Bone marrow (tissue), 2 donors: ENCODE results near the gene WDHD1.
"Not testable (repeated sequence)": the region's sequence is repeated elsewhere in the genome, so short reads cannot be mapped to it uniquely, and the experiment has no call there.

Source experiments
- DNase-seq, 2 donors: peaks; one replicate each; lab custom pipeline; 2025; lab: John Stamatoyannopoulos, UW

WDHD1 gene, protein sequence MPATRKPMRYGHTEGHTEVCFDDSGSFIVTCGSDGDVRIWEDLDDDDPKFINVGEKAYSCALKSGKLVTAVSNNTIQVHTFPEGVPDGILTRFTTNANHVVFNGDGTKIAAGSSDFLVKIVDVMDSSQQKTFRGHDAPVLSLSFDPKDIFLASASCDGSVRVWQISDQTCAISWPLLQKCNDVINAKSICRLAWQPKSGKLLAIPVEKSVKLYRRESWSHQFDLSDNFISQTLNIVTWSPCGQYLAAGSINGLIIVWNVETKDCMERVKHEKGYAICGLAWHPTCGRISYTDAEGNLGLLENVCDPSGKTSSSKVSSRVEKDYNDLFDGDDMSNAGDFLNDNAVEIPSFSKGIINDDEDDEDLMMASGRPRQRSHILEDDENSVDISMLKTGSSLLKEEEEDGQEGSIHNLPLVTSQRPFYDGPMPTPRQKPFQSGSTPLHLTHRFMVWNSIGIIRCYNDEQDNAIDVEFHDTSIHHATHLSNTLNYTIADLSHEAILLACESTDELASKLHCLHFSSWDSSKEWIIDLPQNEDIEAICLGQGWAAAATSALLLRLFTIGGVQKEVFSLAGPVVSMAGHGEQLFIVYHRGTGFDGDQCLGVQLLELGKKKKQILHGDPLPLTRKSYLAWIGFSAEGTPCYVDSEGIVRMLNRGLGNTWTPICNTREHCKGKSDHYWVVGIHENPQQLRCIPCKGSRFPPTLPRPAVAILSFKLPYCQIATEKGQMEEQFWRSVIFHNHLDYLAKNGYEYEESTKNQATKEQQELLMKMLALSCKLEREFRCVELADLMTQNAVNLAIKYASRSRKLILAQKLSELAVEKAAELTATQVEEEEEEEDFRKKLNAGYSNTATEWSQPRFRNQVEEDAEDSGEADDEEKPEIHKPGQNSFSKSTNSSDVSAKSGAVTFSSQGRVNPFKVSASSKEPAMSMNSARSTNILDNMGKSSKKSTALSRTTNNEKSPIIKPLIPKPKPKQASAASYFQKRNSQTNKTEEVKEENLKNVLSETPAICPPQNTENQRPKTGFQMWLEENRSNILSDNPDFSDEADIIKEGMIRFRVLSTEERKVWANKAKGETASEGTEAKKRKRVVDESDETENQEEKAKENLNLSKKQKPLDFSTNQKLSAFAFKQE

DNA sequence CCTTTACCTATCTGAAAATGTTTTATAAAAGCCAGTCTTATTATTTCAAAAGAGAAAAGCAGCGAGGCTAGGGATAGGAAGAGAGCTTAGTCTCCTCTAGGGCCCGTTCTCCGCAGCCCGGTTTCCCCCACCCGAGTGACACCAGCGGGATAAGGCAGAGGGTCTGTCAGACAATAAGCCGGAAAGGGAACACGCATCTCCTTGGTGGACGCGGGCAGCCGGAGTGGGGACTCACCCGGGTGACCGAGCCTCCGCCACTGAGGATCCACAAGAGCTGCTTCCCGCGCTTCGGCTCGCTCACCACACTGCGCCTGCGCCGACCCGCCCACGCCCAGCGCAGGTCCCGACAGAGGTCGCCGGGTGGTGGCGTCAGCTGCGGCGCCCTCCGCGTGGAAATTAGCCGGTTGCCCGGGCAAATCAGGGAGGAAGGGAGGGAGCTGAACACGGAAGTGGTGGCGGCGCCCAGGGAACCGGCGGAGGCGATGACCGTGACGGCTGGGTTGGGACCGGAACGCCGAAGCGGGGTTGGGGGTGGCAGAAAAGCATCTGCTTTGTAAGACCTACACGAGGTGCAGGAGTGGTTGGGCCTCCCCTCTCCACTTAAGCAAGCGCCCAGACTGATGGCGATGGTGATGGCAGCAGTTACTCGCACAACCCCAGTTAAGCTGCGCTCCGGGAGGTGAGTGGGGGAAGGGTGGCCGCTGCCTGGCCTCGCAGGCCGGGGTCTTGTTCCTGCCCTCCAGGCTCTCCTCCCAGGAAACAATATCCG, at the start of gene WDHD1, which contains the start of gene SOCS4:
WDHD1 (minus strand) TSS at position 307 of the 769 bp plus-strand sequence. CDS start 312 bp downstream, outside the sequence.
SOCS4 (plus strand) TSS at position 444 of the 769 bp plus-strand sequence. CDS start 15,806 bp downstream, outside the sequence.
- peak; percentile 80 to 94 for DNase-seq

GRCh38 chr14:55075628-55076175, 48.8 kb upstream of the WDHD1 start:
- DNase-seq, result no peak

DNA sequence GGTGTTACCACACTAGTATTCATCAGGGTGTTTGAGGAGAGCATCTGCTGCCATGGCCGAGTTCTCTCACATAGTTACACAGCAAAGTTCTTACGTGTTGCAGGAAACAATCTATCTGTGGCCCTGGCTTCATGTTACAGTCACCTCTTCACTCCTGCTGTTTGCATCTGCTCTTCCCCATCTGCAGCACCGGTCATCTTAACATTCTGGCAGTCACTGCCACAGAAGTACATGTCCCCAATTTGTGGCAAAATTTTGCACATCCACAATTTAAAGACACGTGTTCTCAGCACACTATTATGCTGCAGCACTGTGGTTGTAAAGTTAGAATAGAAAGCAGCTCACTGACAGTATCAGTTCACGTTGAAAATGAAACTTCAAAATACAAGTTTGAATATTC, 47.8 kb upstream of the WDHD1 start:
- DNase-seq, result no peak

- no peak for DNase-seq
Observed at GRCh38 chr14:55073856-55074255, 47.0 kb upstream of the WDHD1 start.

DNA sequence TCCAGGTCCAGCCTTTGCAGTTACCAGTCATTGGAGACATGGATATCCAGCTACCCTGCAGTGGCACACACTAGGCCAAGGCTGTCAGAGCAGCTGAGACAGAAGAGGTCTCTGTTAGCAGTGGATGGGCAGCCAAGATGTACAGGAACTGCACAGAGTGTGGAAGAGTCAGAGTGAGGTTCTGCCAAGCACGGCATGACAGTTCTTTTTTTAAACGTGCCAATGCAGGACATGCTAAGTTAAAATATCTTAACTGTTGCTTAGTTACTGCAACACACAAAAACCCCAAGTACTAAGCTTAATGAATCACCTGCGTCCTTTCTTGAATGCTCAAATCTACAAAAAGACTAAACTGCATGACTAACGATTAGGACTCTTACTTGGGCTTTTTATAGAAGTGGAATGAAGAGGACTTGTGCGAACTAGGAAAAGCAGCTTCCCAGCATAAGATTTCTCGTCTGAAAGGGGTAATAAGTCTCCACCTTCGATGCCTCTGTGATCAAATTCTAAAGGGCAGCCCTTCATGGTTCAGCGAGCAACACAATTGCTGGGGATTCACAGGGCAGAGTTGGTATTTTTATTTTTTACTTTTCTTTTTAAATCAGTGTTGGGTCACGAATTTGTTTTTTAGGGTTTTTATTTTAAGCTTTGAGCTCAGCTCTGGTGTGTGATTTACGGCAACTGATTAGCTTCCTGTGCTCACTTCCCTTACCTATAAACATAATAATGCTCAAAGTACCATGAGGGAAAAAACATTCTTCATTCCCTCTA, 45.2 kb upstream of the WDHD1 start:
- DNase-seq, result peak; percentile 19 to 56

DNA sequence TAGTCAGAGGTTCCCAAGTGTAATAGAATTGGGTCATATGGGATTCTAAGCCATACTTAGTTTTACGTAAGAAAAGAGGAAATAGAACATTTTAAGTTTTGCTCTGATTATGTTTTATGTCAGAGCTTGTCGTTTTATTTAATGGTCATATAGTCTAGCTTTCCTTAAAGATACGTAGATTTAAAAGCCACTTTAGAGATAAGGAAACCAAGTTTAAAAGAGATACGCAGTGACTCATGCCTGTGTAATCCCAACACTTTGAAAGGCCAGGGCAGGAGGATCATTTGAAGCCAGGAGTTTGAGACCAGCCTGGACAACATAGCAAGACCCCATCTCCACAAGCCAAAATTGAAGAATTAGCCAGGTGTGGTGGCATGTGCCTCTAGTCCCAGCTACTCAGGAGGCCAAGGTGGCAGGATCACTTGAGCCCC, 44.1 kb upstream of the WDHD1 start:
- DNase-seq, result no peak

DNA sequence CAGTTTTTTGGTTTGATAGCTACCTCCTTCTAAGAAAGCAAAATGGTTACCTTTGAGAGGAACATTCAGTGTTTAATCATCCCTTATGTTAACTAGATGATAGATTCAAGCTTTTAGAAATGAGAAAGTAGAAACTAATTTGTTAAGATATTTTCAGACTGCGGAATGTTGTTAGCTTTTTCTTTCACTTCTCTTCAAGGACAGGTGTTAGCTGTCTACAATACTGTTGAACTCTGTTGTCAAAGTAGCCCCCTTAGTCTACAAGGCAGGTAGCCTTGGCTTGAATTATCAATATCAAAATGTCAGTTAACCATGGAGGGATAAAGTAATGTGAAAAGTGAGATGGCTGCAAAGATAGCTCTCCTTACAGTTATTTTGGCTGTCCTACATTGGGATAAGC, 39.3 kb upstream of the WDHD1 start:
- DNase-seq, result no peak

DNA sequence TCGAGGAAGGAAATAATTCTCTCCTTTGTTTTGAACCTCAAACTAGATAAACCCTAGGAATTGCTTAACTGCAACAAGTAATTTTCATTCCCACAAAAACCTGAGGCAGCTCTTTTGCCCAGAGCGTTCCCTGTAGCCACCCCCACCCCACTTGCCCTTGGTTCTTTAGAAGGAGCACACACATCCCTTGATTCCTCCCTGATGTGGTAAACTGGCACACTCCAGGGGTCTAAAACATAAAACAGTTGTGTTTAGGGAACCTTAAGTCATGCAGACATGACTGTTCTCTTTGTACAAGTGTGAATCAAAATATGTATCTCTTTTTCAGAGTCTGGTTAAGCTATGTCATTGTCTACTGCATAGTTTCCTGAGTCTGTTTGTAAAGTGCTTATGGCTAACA, 38.5 kb upstream of the WDHD1 start:
- DNase-seq, result no peak

DNA sequence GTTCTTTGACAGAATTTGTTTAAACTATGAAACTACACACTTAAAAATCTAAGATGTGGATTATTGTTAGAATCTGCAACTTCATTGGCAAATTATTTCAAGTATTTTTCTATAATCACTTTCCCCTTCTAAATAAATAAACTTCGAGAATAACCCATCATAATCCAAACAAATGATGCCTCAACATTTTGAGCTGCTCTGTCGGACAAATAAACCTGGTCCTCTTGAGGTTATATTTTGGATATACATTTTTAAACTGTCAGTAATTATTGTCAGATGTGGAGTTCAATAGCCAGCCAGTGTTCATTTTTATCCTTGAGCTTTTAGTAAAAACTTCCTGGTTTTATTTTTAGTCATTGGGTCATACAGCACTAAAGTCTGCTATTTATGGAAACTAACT, 38.0 kb upstream of the WDHD1 start:
- DNase-seq, result not testable (repeated sequence)

GRCh38 chr14:55062517-55063351, 35.8 kb upstream of the WDHD1 start:
- DNase-seq, result no peak

DNA sequence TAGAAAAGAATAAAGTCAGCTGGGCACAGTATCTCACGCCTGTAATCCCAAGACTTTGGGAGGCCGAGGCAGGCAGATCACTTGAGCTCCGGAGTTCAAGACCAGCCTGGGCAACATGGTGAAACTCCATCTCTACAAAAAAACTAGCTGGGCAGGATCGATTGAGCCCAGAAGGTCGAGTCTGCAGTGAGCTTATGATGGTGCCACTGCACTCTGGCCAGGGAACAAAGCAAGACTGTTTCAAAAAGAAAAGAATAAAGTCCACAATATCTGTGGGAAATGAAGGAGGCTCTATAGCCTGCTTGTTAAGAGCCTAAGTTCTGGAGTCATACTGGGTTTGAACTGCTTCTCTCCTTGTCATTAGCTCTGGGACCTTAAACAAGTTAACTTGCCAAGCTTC, 32.4 kb upstream of the WDHD1 start:
- DNase-seq, result no peak

DNA sequence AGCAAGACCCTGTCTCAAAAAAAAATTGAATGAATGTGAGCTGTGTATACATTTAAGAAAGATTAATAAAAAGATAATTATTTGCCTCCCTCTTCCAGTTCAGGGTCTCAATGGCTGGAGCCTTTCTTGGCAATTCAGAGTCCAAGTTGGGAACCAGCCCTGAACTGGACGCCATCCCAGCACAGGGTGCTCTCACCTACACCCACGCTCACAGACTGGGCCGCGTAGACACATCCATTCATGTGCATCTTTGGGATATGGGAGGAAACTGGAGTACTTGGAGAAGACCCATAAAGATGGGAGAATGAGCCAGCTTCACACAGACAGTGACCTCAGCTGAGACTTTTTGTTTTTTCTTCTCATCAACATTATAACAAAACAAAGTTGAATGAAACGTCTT, 31.0 kb upstream of the WDHD1 start:
- no peak for DNase-seq

GRCh38 chr14:55054098-55054497, 27.2 kb upstream of the WDHD1 start:
- no peak for DNase-seq

GRCh38 chr14:55053500-55053899, 26.6 kb upstream of the WDHD1 start:
- no peak for DNase-seq

DNA sequence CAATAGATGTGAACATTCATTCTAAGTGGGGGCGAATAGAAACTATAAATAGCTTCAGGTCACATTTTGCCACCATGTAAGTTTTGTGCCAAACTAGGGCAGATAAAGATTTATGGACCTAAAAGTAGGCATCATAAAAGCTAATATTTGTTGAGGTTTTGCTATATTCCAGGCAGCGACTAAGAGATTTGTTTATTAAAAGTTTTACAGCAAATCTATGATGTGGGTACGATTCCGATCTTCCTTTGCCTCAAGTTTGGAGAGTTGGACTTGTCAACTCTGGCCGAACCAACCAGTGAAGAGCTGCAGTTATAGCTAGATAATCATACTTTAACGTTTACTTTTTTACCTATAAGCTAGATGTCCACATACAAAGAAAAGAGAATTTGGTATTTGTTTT, 26.1 kb upstream of the WDHD1 start:
- DNase-seq, result no peak

DNA sequence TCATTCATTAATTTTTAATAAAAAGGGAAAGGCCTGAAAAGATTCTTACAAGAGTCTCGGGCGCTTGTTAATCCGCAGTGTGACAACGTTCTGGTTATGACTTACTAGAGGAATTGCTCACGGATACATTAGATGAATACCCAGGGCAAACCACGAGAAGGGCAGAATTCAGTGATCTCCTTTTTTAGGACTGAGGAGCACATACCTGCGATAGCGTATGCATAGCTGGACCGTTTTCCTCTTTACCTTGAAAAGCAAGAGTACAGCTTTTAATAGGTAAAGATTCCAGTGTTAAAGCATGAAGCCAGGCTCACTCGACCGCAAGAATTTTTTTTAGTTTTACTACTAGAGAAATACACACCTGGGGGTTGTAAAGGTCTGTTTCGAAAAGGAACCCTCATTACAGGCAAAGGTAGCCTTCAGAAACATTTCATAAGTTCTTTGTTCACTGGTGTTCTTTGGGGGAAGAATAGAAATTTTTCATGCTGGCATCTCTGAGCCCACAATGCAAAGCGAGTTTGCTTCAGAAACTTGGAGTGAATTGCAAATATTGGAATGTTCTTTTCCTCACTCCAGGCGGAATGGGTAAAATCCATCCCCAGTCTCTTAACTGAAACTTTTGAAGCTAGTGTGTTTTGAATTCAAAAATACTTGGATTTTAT, 25.5 kb upstream of the WDHD1 start:
- no peak for DNase-seq

- peak; percentile 80 to 89 for DNase-seq
Observed at GRCh38 chr14:55051423-55052268, 24.7 kb upstream of the WDHD1 start, which contains the start of gene MAPK1IP1L. TSS of gene MAPK1IP1L (plus strand) at chr14:55051647. CDS start at chr14:55061684, 10,037 bp downstream.

- DNase-seq, result no peak
Observed at GRCh38 chr14:55051165-55051422, 24.2 kb upstream of the WDHD1 start.
